H1 (cell line): ENCODE data around the gene PDZRN3. TPM values are rescaled to one million over a fixed set of nuclear protein-coding genes. Genes with fewer than 3 reads are reported as not detected.

ENCODE experiments used
- CTCF ChIA-PET: fragments of 300-600 bp; sonication (Branson Sonifier 250); formaldehyde crosslinking; loops from one replicate; lab custom pipeline; 2021; ENCODE audit not compliant: partially characterized antibody; lab: Charles Lee
- POLR2A ChIA-PET: fragments of 300-600 bp; sonication (Branson Sonifier 250); formaldehyde crosslinking; loops from one replicate; lab custom pipeline; 2021; ENCODE audit warnings: inconsistent platforms; ENCODE audit not compliant: partially characterized antibody; lab: Charles Lee
- DNase-seq, 2 experiments: peaks; one replicate each; pipeline versions ENCODE4 v3.0.0 to v3.0.0-alpha.2; 2010 to 2022; ENCODE audit warnings: low spot score in 2 of 2, low read depth in 1 of 2, mixed read lengths in 1 of 2
- FAIRE-seq: peaks from 2 replicates; lab custom pipeline; 2011; peaks lifted over from hg19 to GRCh38; lab: Jason Lieb, UNC
- H2AFZ ChIP-seq: 2 replicates; pipeline ENCODE4 v1.8.1; 2012; ENCODE audit warnings: low read length, inconsistent platforms
- H2AK5ac ChIP-seq: 2 replicates; pipeline ENCODE4 v1.6.1; 2013; ENCODE audit warnings: low read depth, low read length
- H2BK120ac ChIP-seq: replicated peaks from 2 replicates; pipeline ENCODE3; 2013; ENCODE audit warnings: low read depth, low read length, inconsistent platforms
- H2BK12ac ChIP-seq: 2 replicates; pipeline ENCODE4 v1.6.1; 2013; ENCODE audit warnings: low read depth, low read length
- H2BK15ac ChIP-seq: 2 replicates; pipeline ENCODE4 v1.6.1; 2013; ENCODE audit warnings: low read length
- H2BK20ac ChIP-seq: 2 replicates; pipeline ENCODE4 v1.6.1; 2013; ENCODE audit warnings: low read length
- H2BK5ac ChIP-seq: 2 replicates; pipeline ENCODE4 v1.6.1; 2013; ENCODE audit warnings: low read depth, low read length
- H3K14ac ChIP-seq: 2 replicates; pipeline ENCODE4 v1.6.1; 2013; ENCODE audit warnings: inconsistent platforms; ENCODE audit not compliant: insufficient read length
- H3K18ac ChIP-seq: 2 replicates; pipeline ENCODE4 v1.6.1; 2013; ENCODE audit warnings: low read length; ENCODE audit errors: extremely low read depth
- H3K23ac ChIP-seq: 2 replicates; pipeline ENCODE4 v1.6.1; 2013; ENCODE audit warnings: inconsistent platforms; ENCODE audit not compliant: insufficient read length
- H3K23me2 ChIP-seq: 2 replicates; pipeline ENCODE4 v1.6.1; 2013; ENCODE audit warnings: low read depth, low read length
- H3K27ac ChIP-seq: 2 replicates; pipeline ENCODE4 v1.6.1; 2011; ENCODE audit warnings: low read depth, low read length, inconsistent platforms
- H3K27me3 ChIP-seq, 4 experiments: replicated peaks in 1 of 4; 1 replicate in 1 of 4; 2 replicates in 3 of 4; pipeline versions ENCODE4 v1.6.1 to v1.8.1; 2011 to 2013; ENCODE audit warnings: low read length in 3 of 4, mild to moderate bottlenecking in 3 of 4, inconsistent platforms in 2 of 4, mixed read lengths in 2 of 4, moderate library complexity in 1 of 4; ENCODE audit not compliant: control insufficient read depth in 3 of 4, insufficient read depth in 3 of 4; ENCODE audit errors: extremely low read depth in 1 of 4
- H3K36me3 ChIP-seq, 4 experiments: 2 replicates each; pipeline versions ENCODE4 v1.6.1 to v1.8.1; 2011 to 2013; ENCODE audit warnings: mild to moderate bottlenecking in 4 of 4, low read length in 3 of 4, moderate library complexity in 2 of 4, control low read depth in 1 of 4, inconsistent platforms in 1 of 4; ENCODE audit not compliant: insufficient read depth in 4 of 4, control insufficient read depth in 2 of 4
- H3K4ac ChIP-seq: replicated peaks from 2 replicates; pipeline ENCODE3; 2013; ENCODE audit warnings: low read length, low read depth, mixed read lengths, inconsistent platforms; ENCODE audit not compliant: insufficient read length
- H3K4me1 ChIP-seq, 4 experiments: replicated peaks in 1 of 4; 1 replicate in 1 of 4; 2 replicates in 3 of 4; pipeline versions ENCODE4 v1.6.1 to v1.8.1; 2011 to 2013; ENCODE audit warnings: low read length in 3 of 4, inconsistent platforms in 2 of 4, mixed read lengths in 1 of 4; ENCODE audit not compliant: insufficient read depth in 4 of 4, control insufficient read depth in 3 of 4
- H3K4me2 ChIP-seq, 2 experiments: 2 replicates each; pipeline versions ENCODE4 v1.6.1 to v1.8.1; 2011 to 2013; ENCODE audit warnings: low read depth in 2 of 2, low read length in 2 of 2, control low read depth in 1 of 2, inconsistent platforms in 1 of 2, mild to moderate bottlenecking in 1 of 2; ENCODE audit not compliant: insufficient read depth in 1 of 2
- H3K4me3 ChIP-seq, 4 experiments: fragments of 200-600, 300-600 bp in 1 of 4; sonication (generic), shearing (Covaris generic), sonication (Bioruptor Twin) in 1 of 4; 2 replicates each; pipeline versions ENCODE4 v1.5.1 to v1.8.1; 2011 to 2016; ENCODE audit warnings: low read length in 4 of 4, low read depth in 3 of 4, control low read depth in 2 of 4, inconsistent platforms in 2 of 4, mild to moderate bottlenecking in 2 of 4, mixed read lengths in 1 of 4, moderate library complexity in 1 of 4; ENCODE audit not compliant: insufficient read depth in 2 of 4; ENCODE audit errors: extremely low read depth in 1 of 4
- H3K56ac ChIP-seq: replicated peaks from 2 replicates; pipeline ENCODE3; 2013; ENCODE audit warnings: low read depth, mild to moderate bottlenecking, mixed read lengths, low read length, inconsistent platforms; ENCODE audit not compliant: insufficient read length
- H3K79me1 ChIP-seq: 2 replicates; pipeline ENCODE4 v1.6.1; 2013; ENCODE audit warnings: low read depth, low read length, control low read depth
- H3K79me2 ChIP-seq, 2 experiments: 2 replicates each; pipeline versions ENCODE4 v1.6.1 to v1.8.1; 2012 to 2013; ENCODE audit warnings: low read length in 2 of 2, mild to moderate bottlenecking in 2 of 2, inconsistent platforms in 1 of 2; ENCODE audit not compliant: insufficient read depth in 2 of 2, control insufficient read depth in 1 of 2
- H3K9ac ChIP-seq, 4 experiments: replicated peaks in 1 of 4; 1 replicate in 1 of 4; 2 replicates in 3 of 4; pipeline versions ENCODE4 v1.6.1 to v1.8.1; 2011 to 2013; ENCODE audit warnings: low read depth in 3 of 4, low read length in 3 of 4, control low read depth in 2 of 4, mild to moderate bottlenecking in 2 of 4, moderate library complexity in 2 of 4, inconsistent platforms in 1 of 4; ENCODE audit errors: extremely low read depth in 1 of 4
- H3K9me3 ChIP-seq, 2 experiments: 2 replicates each; pipeline versions ENCODE4 v1.6.1 to v1.8.1; 2012 to 2013; ENCODE audit warnings: mild to moderate bottlenecking in 2 of 2, moderate library complexity in 2 of 2, control low read depth in 1 of 2, inconsistent platforms in 1 of 2, low read depth in 1 of 2, low read length in 1 of 2, mixed read lengths in 1 of 2; ENCODE audit not compliant: insufficient read depth in 2 of 2
- H4K20me1 ChIP-seq, 2 experiments: replicated peaks in 1 of 2; 2 replicates each; pipeline versions ENCODE3 to v1.8.1; 2011 to 2013; ENCODE audit warnings: inconsistent platforms in 2 of 2, low read length in 2 of 2, mild to moderate bottlenecking in 1 of 2; ENCODE audit not compliant: insufficient read depth in 2 of 2, control insufficient read depth in 1 of 2
- H4K5ac ChIP-seq: 2 replicates; pipeline ENCODE4 v1.6.1; 2013; ENCODE audit warnings: low read length, low read depth, mixed read lengths, inconsistent platforms; ENCODE audit not compliant: insufficient read length
- H4K8ac ChIP-seq: 2 replicates; pipeline ENCODE4 v1.8.0; 2013; ENCODE audit warnings: mild to moderate bottlenecking, moderate library complexity, low read length, inconsistent platforms; ENCODE audit not compliant: insufficient read depth; ENCODE audit errors: extremely low read depth
- H4K91ac ChIP-seq: replicated peaks from 2 replicates; pipeline ENCODE3; 2013; ENCODE audit warnings: low read length, mixed read lengths, inconsistent platforms; ENCODE audit not compliant: insufficient read length
- CREB1 ChIP-seq: IDR thresholded peaks from 2 replicates; pipeline ENCODE4 v1.6.1; 2012; ENCODE audit warnings: inconsistent platforms
- CTBP2 ChIP-seq: IDR thresholded peaks from 2 replicates; pipeline ENCODE4 v1.7.0; 2011; ENCODE audit warnings: borderline replicate concordance, mild to moderate bottlenecking, moderate library complexity, mixed read lengths, low read length; ENCODE audit not compliant: insufficient read depth, insufficient read length
- GTF2F1 ChIP-seq: IDR thresholded peaks from 2 replicates; pipeline ENCODE4 v1.6.1; 2012; ENCODE audit warnings: low read depth, low read length, improper control_type of control experiment, borderline replicate concordance
- MAFK ChIP-seq: IDR thresholded peaks from 2 replicates; pipeline ENCODE4 v1.6.1; 2012; ENCODE audit warnings: low read depth, mild to moderate bottlenecking, improper control_type of control experiment, low read length
- SIN3A ChIP-seq, 2 experiments: IDR thresholded peaks in 1 of 2; conservative IDR thresholded peaks in 1 of 2; 2 replicates each; pipeline ENCODE4 v1.6.1; 2011 to 2012; ENCODE audit warnings: low read length in 2 of 2, improper control_type of control experiment in 1 of 2, low read depth in 1 of 2, mild to moderate bottlenecking in 1 of 2
- SIRT6 ChIP-seq: IDR thresholded peaks from one replicate; pipeline ENCODE4 v1.7.1; 2012; ENCODE audit warnings: low read length, inconsistent platforms
- WGBS, 2 experiments: shearing (Covaris generic) in 1 of 2; methylation state at CpG; one replicate each; pipeline versions ENCODE4 v1.1.6 to v1.1.7; 2013 to 2015; ENCODE audit warnings: low lambda C conversion rate in 2 of 2, mixed read lengths in 2 of 2, inconsistent platforms in 1 of 2, low coverage in 1 of 2, missing lambda C conversion rate in 1 of 2; ENCODE audit not compliant: insufficient replicate concordance in 2 of 2, insufficient coverage in 1 of 2, insufficient read length in 1 of 2; ENCODE audit errors: extremely low coverage in 1 of 2, missing lambda C conversion rate in 1 of 2; 5-methylcytosine and 5-hydroxymethylcytosine counted together
- polyA plus RNA-seq, 7 experiments: library from polyadenylated mRNA; depleted of rRNA in 3 of 7; stranded (reverse) in 5 of 7; unstranded in 2 of 7; fragments of >200 nt in 5 of 7; fragments of 200-250 nt in 2 of 7; gene quantifications; 1 replicate in 5 of 7; 2 replicates in 1 of 7; 4 replicates in 1 of 7; pipeline versions ENCODE4 v1.2.1 to v1.2.3, GENCODE V29; 2011 to 2013; ENCODE audit warnings: missing spikeins in 2 of 7, mixed read lengths in 2 of 7
- total RNA-seq: library from RNA; stranded (reverse); fragmentation: NEBNext Ultra II Directional; extraction: Animal tissue kit (Norgen Biotek cat#: 25700); gene quantifications from 2 replicates; pipeline ENCODE4 v1.2.1, GENCODE V29; 2021

Gene PDZRN3
- total and polyA plus RNA-seq, 2 of the 8 experiments (the other 6 are each of a cell fraction or from before 2014, with no cell fraction given), result 4.2 to 20.5 TPM

GRCh38 chr3:73655197-73655596 lies 30.5 kb upstream of the PDZRN3 start:
- H3K56ac ChIP-seq, result no peak overlapping the region
- 85% methylated on average over 5 of the region's 5 CpGs; no CpG with 5 or more reads in 1 of the 2 experiments for WGBS, 2 experiments
- FAIRE-seq, result no peak

More at GRCh38 chr3:73655197-73655596, 30.5 kb upstream of the PDZRN3 start:
- Histone ChIP-seq H3K23ac (no peak overlapping the region), H3K27ac (no peak overlapping the region), H3K9me3 (no peaks in the 10 kb centered on the region), H2BK20ac (no peak overlapping the region), H3K27me3 (no peaks in the 10 kb centered on the region), H3K4me1 (peaks cover 0 to 7% (median 4%) of the 10 kb centered on the region in 4 experiments; a peak in 3 of 7 replicates), H3K36me3 (no peaks in the 10 kb centered on the region), H4K91ac (no peak overlapping the region), H3K9ac (no peak overlapping the region), H4K8ac (no peak overlapping the region), H2AK5ac (no peak overlapping the region), H3K79me1 (no peaks in the 10 kb centered on the region), H3K14ac (no peak overlapping the region), H3K79me2 (no peaks in the 10 kb centered on the region), H2BK12ac (no peak overlapping the region), H2BK15ac (no peak overlapping the region), H3K4me3 (no peak overlapping the region), H2BK120ac (no peak overlapping the region), H4K20me1 (no peaks in the 10 kb centered on the region), H2AFZ (no peak overlapping the region), H4K5ac (no peak overlapping the region), H2BK5ac (no peak overlapping the region), H3K4ac (no peak overlapping the region), H3K18ac (no peak overlapping the region), H3K23me2 (no peaks in the 10 kb centered on the region), H3K4me2 (no peak overlapping the region)
- TF ChIP-seq SIN3A (conservative IDR thresholded peaks at IDR 0.05 in 1 of 2, IDR thresholded peaks at IDR 0.05 in 1 of 2; ENCODE audit: low read depth in 1 of 2, low read length in 2 of 2) (no peak), SIRT6 (no peak), CREB1 (no peak), CTBP2 (no peak), MAFK (no peak), GTF2F1 (no peak)
- CTCF ChIA-PET, result no interaction called here
- no peak for DNase-seq
- POLR2A ChIA-PET, result no interaction called here
